ENCODE measurements around the gene PSMB9. TPM values are rescaled to one million over a fixed set of nuclear protein-coding genes. Genes with fewer than 3 reads are reported as not detected.
A peak's percentile ranks its signal among the peaks of the same experiment; 100 is the strongest.

PSMB9 gene
- total and polyA plus RNA-seq, 2 donors (not counting 1 experiment from before 2014, with no cell fraction given), result 181 to 242 TPM

DNA sequence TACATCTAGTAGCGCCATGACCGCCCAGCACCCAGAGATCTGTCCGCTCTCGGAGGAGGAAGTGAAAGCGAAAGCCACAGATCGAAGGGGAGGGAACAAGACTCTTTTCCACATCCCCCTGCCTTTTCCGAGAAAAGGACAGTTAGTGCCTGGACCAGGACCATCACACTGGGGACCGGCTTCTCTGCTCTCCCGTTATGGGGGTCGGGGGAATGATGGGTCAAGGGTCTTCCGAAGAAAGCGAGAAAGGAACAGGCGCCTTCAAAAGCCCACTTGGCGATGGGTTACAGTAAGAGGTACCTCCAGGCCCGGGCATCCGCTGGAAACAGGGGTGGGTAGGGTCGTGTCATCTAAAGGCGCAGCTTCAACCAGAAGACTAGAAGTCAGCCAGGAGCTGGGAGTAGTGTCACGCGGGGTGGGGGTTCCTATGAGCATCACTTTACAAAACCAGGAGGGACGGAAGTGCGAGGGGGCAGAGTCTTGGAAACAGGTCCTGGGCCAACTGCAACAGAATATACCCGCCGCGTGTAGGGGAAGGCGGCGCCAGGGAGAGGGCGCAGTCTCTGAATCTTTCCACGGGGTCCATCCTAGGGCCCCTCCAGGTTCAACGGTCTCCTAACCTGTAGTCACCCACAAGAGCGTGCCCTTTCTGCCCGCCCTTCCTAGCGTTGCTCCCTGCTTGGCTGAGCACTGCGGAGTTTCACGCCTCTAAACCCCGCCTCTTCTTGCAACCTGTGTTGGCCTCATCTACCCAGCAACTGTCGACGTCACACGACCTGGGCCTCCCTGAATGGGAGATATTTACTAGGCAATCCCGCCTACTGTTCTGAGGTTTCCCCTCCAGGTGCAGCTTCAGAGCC lies 9.8 kb upstream of the PSMB9 start, which contains the start of gene PSMB8:
TSS of gene PSMB8 (minus strand) at position 69 of the 860 bp plus-strand sequence. CDS start at position 18, 51 bp downstream.
- Mint-ChIP-seq H3K4me3 (peak within 1 kb of the TSS; percentile 95), H3K9me3 (ENCODE audit: insufficient read depth) (no peaks in the 10 kb centered on the region), H3K4me1 (peaks cover 86% of the 10 kb centered on the region), H3K27me3 (no peaks in the 10 kb centered on the region), H3K27ac (peak within 1 kb of the TSS; percentile 99)
- peaks cover 7 to 67% of the 10 kb centered on the region in 2 experiments for H3K36me3 ChIP-seq (replicated peaks in 1 of 2; ENCODE audit: control extremely low read depth in 1 of 2, control insufficient read depth in 1 of 2, extremely low read depth in 1 of 2, insufficient read depth in 2 of 2, low read length in 1 of 2)
- WGBS (ENCODE audit: insufficient coverage), result under 1% methylated on average over 33 of the region's 40 CpGs
- no peaks in the 10 kb centered on the region for H3K27me3 ChIP-seq (replicated peaks in 1 of 4; ENCODE audit: control extremely low read depth in 1 of 4, control insufficient read depth in 3 of 4, insufficient read depth in 4 of 4, low read length in 3 of 4)
- H3K9ac ChIP-seq (ENCODE audit: low read length), result peak within 1 kb of the TSS; percentile 96
- H4K20me1 ChIP-seq (ENCODE audit: control insufficient read depth, insufficient read depth, low read length, poor library complexity, severe bottlenecking), result peaks cover 10% of the 10 kb centered on the region
- ChIA-PET POLR2A (interaction anchor here (0.5 to 9.7 kb wide), 19 partner anchors 12 to 573 kb away, joined by 3 to 282 read pairs (median 5); partner anchors contain the start of genes BRD2, HLA-DMA, HLA-DMB and HLA-DOB), CTCF (interaction anchor here (1.0 to 11.0 kb wide), 11 partner anchors 12 to 140 kb away, joined by 3 to 359 read pairs (median 8); partner anchors contain the start of genes BRD2, HLA-DMA, PSMB9 and TAP1)
- peak within 1 kb of the TSS; percentile 96 to 97 for H3K27ac ChIP-seq (ENCODE audit: low read length in 2 of 2)
- H3K4me3 ChIP-seq (ENCODE audit: control extremely low read depth in 1 of 5, extremely low read depth in 1 of 5, insufficient read depth in 1 of 5, low read depth in 2 of 5, low read length in 4 of 5), result peak within 1 kb of the TSS; percentile 88 to 100 (median 95)
- no peak for TF ChIP-seq EZH2 (IDR thresholded peaks at IDR 0.05; ENCODE audit: borderline replicate concordance, insufficient read depth, low read depth, low read length, poor library complexity, severe bottlenecking)
- TF ChIP-seq CTCF (IDR thresholded peaks at IDR 0.05), result no peak
- DNase-seq, result peak; percentile 99
- intact Hi-C loops (cut with micrococcal nuclease), result loop anchor here (1.0 to 5.0 kb wide), 4 partner anchors 10 to 177 kb away; partner anchors contain the start of genes BRD2, HLA-DMB, HLA-DQB1 and PSMB9
- peak; percentile 78 for ATAC-seq (ENCODE audit: low read depth)
- H3K9me3 ChIP-seq (ENCODE audit: control extremely low read depth in 1 of 3, control insufficient read depth in 2 of 3, insufficient read depth in 1 of 3, low read length in 2 of 3), result no peaks in the 10 kb centered on the region
- peak within 1 kb of the TSS; percentile 73 for H3K4me2 ChIP-seq (replicated peaks; ENCODE audit: low read depth, low read length, poor library complexity, severe bottlenecking)
- H2AFZ ChIP-seq (ENCODE audit: insufficient read depth, low read depth, low read length, poor library complexity, severe bottlenecking), result peak within 1 kb of the TSS; percentile 64
- peaks cover 72 to 81% of the 10 kb centered on the region in 2 donors for H3K4me1 ChIP-seq (ENCODE audit: control insufficient read depth in 2 of 2, insufficient read depth in 2 of 2, low read length in 2 of 2)
- peaks cover 92% of the 10 kb centered on the region for H3K79me2 ChIP-seq (ENCODE audit: control insufficient read depth, insufficient read depth, low read length)
